PC-9 (cell line): ENCODE measurements around the gene TJP2.

ENCODE experiments used
- EZH2 ChIP-seq: fragments of 200-600 bp; sonication (generic); IDR thresholded peaks from 2 replicates; pipeline ENCODE4 v1.8.0; 2017; ENCODE audit warnings: antibody characterized with exemption, low read depth
- TF ChIP-seq, protein P1 (sequence below): fragments of 200-600 bp; sonication (generic); conservative IDR thresholded peaks from 2 replicates; pipeline ENCODE4 v1.6.1; 2017; ENCODE audit warnings: mixed run types, antibody characterized with exemption, mild to moderate bottlenecking, moderate library complexity

DNA sequence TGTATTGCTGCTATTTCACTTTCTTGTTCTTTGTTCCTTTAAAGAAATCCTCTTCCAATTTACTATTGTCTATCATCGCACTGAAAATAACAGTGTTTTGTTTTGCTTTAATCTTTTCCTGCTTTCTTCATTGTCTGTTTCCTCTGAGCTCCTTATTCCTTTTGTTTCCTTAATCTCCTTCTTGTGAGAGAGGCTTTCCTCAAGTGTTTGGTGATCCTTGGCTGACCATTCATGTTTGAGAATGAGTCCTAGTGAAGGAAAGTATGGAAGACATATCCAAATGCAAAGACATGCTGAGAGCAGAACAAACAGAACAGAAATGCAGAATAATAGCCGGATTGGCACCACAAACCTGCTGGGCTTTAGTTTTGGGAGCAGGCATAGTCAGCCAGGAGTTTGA is 108.9 kb downstream of the TJP2 start:
- TF ChIP-seq, protein P1, sequence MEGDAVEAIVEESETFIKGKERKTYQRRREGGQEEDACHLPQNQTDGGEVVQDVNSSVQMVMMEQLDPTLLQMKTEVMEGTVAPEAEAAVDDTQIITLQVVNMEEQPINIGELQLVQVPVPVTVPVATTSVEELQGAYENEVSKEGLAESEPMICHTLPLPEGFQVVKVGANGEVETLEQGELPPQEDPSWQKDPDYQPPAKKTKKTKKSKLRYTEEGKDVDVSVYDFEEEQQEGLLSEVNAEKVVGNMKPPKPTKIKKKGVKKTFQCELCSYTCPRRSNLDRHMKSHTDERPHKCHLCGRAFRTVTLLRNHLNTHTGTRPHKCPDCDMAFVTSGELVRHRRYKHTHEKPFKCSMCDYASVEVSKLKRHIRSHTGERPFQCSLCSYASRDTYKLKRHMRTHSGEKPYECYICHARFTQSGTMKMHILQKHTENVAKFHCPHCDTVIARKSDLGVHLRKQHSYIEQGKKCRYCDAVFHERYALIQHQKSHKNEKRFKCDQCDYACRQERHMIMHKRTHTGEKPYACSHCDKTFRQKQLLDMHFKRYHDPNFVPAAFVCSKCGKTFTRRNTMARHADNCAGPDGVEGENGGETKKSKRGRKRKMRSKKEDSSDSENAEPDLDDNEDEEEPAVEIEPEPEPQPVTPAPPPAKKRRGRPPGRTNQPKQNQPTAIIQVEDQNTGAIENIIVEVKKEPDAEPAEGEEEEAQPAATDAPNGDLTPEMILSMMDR: no peak
- TF ChIP-seq EZH2: no peak
